Measurements from ENCODE around the gene JPH3.
"Not testable (repeated sequence)": the region's sequence is repeated elsewhere in the genome, so short reads cannot be mapped to it uniquely, and the experiment has no call there.

JPH3 gene

GRCh38 chr16:87678618-87679017 lies 76.3 kb downstream of the JPH3 start:
- DNase-seq, result no peak

GRCh38 chr16:87679593-87680271 lies 77.4 kb downstream of the JPH3 start:
- no peak for DNase-seq

DNA sequence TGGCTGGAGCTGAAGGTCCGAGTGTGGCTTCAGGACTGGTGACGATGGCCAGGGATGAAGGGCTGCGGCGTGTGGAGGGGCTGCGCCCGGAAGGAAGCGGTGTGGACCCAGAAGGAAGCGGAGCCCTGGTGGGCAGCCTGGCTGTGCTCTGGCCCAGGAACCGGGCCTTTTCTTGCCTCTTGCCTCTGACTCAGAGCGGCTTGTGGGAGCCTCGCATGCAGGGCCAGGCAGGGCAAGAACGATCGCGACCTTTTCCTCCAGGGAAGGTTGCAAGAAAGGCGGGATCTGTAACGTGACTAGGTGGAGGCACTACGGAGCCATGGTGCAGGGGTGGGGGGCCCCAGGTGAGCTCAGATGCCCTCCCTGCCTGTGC lies 78.0 kb downstream of the JPH3 start:
- no peak for DNase-seq

DNA sequence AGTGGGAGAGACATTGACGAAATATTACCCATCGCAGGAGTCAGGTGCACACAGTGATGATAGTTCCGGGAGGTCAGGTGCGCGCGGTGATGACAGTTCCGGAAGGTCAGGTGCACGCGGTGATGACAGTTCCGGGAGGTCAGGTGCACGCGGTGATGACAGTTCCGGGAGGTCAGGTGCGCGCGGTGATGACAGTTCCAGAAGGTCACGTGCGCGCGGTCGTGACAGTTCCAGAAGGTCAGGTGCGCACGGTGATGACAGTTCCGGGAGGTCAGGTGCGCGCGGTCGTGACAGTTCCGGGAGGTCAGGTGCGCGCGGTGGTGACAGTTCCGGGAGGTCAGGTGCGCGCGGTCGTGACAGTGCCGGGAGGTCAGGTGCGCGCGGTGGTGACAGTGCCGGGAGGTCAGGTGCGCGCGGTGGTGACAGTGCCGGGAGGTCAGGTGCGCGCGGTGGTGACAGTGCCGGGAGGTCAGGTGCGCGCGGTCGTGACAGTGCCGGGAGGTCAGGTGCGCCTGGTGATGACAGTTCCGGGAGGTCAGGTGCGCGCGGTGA lies 78.8 kb downstream of the JPH3 start:
- DNase-seq, result not testable (repeated sequence)

GRCh38 chr16:87681981-87682570 lies 79.8 kb downstream of the JPH3 start:
- DNase-seq, result no peak

DNA sequence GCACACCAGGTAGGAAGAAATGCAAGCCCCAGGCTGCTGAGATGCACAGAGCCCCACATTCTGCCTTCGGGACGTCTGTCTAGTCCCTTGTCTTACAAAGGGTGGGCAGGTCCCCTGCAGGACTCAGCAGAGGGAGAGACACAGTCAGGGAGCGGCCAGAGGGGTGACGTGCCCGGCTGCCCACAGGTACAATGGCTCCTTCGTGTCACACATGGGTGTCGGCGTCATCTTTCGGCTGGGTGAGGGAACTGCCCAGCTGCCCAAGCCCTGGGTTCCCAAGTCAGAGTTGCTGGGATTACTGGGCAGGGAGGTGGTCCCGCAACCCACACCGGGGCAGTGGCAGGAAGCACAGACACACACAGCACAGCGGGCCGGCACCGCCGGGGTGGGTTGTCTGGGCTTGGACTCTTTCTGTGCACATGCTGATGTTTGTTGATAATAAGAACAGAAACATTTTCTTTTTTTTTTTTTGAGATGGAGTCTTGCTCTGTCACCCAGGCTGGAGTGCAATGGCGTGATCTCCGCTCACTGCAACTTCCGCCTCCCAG lies 80.6 kb downstream of the JPH3 start:
- no peak for DNase-seq

- peak in 6 of 56 donors; percentile 14 to 54 (median 26) for DNase-seq
Observed at GRCh38 chr16:87684106-87684677, 81.9 kb downstream of the JPH3 start.

GRCh38 chr16:87684711-87685404 lies 82.5 kb downstream of the JPH3 start:
- no peak for DNase-seq

GRCh38 chr16:87685405-87685755 lies 83.1 kb downstream of the JPH3 start:
- no peak for DNase-seq

GRCh38 chr16:87685766-87686165 lies 83.5 kb downstream of the JPH3 start:
- no peak for DNase-seq

DNA sequence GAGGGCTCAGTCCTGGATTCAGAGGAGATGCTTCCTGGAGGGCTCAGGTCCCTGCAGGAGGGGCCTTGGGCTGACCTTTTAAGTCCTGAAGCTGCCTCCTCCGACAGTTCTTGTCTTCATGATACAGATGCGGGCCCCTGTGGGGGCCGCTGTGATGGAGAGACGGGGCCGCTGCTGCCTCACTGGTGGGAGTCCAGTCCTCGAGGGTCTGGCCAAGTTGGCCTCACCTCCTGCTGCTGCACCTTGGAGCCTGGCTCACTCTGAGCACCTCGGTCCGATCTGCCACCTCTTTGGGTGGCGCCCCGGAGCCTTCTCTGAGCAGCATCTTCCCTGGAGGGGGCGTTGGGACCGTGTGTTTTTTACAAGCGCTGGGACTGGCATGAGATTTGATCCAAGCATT lies 84.4 kb downstream of the JPH3 start:
- DNase-seq, result no peak

GRCh38 chr16:87687126-87687910 lies 85.0 kb downstream of the JPH3 start:
- DNase-seq, result peak in 10 of 56 donors; percentile 13 to 39 (median 26)

- DNase-seq, result no peak
Observed at GRCh38 chr16:87687998-87688529, 85.8 kb downstream of the JPH3 start.

DNA sequence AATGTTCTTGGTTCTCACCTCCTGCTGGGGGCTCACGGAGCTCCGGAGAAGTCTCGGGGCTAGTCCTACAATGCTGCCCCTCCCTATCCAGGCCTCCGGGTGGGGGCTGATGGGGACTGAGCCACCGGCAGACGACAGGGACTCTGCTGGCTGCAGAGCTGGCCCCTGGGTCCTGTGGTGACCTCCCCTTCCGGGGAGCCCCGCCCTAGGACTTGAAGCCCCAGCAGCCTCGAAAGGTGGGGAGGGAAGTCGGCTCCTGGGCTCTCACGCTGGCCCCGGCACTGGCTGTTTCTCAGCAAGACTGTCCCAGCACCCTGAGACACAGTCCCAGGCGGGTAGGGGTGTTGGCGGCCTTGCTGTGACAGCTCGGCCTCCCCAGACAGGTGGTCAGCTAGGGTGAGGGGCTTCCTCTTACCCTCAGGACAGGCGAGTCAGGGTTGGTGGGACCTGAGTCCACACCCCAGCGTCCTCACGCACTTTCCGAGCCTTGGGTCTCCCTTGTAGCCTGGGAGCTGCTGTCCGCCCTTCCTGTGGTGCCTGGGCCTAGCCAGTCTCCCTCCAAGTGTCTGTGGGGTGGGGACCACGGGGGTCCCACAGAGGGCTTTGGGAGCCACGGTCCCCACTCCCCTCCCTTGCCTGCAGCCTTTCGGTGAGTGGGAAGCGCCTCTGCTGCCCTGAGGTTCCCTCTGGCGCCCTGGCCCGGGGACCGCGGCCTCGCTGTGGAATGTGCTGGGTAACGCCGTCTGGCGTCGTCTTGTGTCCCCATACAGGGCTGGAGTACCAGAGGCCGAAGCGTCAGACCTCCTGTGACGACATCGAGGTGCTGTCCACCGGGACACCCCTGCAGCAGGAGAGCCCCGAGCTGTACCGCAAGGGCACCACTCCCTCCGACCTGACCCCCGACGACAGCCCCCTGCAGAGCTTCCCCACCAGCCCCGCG lies 86.8 kb downstream of the JPH3 start:
- no peak for DNase-seq

- DNase-seq, result no peak
Observed at GRCh38 chr16:87689956-87690465, 87.7 kb downstream of the JPH3 start.

- DNase-seq, result no peak
Observed at GRCh38 chr16:87690911-87691685, 88.8 kb downstream of the JPH3 start.

DNA sequence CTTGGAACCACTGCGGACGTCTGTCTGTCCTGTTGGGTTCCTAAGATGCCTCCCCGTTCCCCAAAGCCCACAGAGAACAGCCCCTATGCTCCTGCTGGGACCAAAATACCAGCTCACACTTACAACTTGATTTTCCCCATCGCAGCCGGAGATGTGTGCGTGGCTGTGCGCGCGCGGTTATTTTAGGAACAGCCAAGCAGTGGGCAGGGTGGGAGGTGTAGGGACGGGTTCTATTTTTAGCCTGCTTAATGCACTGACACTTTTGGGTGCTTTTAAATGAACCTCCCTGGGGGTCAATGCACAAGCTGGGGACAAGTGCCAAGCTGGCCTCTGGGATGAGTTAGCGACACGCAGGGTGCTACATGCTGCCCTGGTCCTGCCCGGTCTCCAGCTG lies 89.4 kb downstream of the JPH3 start:
- DNase-seq, result peak in 8 of 56 donors; percentile 8 to 58 (median 26)

DNA sequence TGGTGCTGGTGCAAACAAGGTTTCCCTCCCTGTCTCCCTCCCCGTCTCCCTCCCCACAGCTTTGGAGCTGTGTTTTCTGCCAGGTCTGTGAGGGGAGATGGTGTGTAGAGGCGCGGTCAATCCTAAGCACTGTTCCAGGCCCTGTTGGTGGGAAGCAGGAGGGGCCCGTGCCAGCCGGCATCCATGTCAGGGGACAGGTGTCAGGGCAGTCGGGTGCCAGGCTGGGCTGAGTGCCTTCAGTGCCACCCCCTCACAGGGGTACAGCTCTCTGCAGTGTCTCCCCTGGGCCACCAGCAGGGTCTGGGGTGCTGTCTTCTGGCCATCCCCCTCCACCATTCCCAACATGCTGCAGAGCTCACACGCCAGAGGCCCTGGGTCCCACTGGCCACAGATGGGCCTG lies 89.9 kb downstream of the JPH3 start:
- DNase-seq, result no peak

- DNase-seq, result no peak
Observed at GRCh38 chr16:87692756-87693155, 90.4 kb downstream of the JPH3 start.

Measured in amygdala (tissue), 56 donors.